Measurements from ENCODE around the gene LHX6.
A peak's percentile ranks its signal among the peaks of the same experiment; 100 is the strongest.

Gene LHX6

DNA sequence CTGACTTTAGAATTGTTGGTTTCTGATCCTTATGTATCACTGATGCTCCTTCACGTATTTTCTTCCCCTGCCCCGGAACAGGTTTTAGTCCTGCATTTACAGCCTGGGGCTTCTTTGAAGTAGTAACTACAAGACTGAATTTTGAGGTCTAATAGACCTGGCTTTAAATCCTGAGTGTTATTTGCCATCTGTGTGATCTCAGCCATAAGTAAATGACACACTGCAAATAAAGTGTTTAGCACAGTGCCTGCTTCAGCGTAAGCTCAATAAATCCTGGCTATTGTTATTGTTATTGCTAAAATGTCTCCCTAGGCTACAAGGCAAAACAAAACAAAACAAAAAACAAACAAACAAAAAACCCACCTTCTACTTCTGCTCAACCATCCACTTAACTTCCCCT, 15.6 kb upstream of the LHX6 start:
- no peak overlapping the region for H3K4me3 ChIP-seq (ENCODE audit: low read length)
- no peak for DNase-seq (ENCODE audit: low read depth, low spot score)

DNA sequence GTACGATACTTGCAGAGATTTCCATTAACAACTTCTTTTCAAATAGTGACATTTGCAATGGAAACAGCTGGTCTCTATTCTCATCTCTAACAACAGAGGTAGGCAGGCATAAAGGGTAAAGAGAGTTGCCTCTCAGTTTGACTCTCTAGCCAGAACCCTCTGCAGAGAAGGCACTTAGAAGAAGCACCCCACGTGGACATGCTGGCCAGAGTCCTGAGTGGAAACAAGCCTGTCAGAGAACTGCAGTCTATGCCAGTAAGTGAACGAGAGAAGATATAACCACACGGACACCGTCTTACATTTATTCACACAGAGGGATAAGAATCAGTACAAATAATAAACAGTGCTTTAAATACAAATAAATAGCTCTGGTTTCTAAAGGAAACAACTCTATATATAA, 11.0 kb upstream of the LHX6 start:
- H3K4me3 ChIP-seq (ENCODE audit: low read length), result no peak overlapping the region
- DNase-seq (ENCODE audit: low read depth, low spot score), result no peak

DNA sequence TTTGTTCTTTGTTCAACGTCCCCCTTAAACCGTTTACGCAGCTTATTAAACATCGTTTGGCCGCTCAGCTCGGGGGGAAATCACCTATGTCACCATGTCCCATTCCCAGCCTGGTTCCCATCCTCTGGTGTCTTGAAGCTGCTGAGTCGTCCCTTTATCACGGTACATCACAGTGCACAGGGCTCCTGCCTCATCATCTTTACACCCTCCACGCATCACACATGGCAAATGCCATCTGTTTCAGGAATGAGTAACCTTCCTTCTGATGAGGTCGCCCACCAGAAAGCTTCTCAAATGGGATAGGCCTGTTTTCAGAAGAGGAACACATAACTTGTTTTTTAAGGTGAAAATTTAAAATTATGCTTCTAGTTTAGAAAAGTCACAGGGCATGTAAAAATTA, 7.9 kb upstream of the LHX6 start:
- no peak overlapping the region for H3K4me3 ChIP-seq (ENCODE audit: low read length)
- no peak for DNase-seq (ENCODE audit: low read depth, low spot score)

DNA sequence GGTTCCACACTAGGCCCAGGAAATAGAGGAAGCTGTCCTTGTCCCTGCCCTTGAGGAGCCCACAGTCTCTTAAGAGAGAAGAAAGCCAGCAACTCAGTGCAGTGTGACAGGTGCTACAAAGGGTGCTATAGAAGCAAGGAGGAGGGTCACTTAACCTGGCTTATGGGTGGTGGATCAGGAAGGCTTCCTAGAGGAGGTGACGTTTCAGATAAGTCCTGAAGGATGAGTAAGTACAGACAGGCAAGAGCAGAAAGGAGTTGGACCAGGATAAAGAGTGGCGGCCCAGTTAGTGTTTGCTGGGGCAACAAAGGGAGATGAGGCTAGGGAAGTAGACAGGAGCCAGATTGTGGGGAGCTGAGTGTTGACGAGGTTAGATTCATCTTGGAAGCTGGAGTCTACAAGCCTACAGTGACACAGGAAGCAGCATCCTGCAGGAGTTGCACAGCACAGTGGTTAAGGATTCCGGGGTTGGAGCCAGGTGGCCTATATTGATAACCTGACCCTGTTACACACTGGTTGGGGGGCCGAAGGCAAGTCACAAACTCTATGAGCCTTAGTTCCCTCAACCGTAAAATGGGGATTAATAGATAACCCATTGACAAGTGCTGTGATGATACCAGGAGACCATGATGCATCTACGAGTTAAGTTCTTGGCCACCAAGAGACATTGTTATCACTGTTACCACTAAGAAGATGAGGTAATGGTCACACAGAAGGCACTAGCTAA, 5.4 kb upstream of the LHX6 start:
- DNase-seq (ENCODE audit: low read depth, low spot score), result no peak
- H3K4me3 ChIP-seq (ENCODE audit: low read length), result no peak overlapping the region

DNA sequence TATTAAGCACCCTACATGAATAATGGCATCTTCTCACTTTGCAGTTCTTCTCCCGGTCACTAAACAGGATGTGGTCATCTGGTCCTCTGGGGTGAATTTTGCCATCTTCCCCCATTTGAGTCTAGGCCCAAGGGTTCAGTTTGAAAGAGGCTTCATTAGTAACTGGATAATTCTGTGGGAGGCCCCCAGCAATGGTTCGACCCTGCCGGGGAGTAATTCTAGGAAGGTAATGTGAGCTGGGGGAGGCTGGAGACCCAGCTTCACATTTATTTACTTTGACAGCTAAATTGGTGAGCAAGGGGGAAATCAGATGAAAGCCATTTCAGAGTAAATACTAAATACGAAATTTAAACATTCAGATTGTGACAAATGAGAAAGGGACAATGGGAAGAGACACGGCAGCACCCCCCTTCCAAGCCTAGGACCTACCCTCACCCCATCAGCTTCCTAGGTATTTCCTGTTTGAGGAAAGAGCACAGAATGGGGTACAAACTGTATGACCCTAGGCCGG, 4.1 kb upstream of the LHX6 start:
- no peak overlapping the region for H3K4me3 ChIP-seq (ENCODE audit: low read length)
- DNase-seq (ENCODE audit: low read depth, low spot score), result no peak

DNA sequence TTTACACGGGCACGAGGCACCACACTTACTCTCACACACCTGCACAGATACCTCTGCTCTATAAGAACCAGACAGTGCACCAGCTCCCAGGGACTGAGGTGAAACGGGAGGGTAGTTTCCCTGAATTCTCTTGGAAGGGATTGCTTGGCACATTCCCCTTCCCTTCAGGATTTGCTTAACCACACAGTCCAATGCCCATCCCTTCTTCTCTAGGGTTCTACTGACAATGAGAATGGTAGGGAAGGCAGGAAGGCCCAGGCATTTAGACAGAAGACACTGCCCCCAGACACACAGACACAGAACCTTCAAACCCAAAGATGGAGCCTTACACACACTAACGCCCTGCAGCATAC, 704 bp upstream of the LHX6 start:
- no peak overlapping the region for H3K4me3 ChIP-seq (ENCODE audit: low read length)
- no peak for DNase-seq (ENCODE audit: low read depth, low spot score)

DNA sequence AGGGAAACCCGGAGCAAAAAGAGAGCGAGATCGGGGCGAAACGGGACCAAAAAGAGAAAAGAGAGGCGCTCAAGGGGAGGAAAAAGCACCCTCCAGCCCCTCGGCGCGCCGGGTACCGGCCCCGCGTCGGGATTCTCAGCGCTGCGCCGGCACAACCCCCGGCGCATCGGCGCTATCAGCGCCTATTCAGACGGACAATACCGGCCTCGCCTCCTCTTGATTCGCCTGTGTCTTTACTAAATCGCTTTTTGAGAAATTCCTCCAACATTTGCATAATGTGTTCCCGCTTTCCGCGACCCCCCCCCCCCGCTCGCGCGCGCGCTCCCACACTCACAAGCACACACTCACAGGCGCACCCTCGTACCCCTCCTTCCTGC, 578 bp downstream of the LHX6 start:
- H3K4me3 ChIP-seq (ENCODE audit: low read length), result no peak overlapping the region
- no peak for DNase-seq (ENCODE audit: low read depth, low spot score)

DNA sequence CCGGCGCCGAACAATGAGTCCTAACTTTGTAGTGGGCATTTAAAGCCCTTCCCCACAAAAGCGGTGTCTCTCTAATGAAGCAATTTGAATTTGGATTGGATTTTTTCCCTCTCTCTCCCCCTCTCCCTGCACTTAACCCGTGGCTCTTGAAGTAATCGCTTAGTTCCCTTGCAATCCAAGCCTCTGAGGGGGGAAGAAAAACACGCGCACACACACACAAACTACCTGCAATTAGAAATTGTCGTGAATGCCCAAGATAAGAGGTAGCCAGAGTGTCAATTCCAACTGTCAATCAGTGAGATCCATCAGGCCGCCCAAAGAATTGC, 1.2 kb downstream of the LHX6 start:
- H3K4me3 ChIP-seq (ENCODE audit: low read length), result no peak overlapping the region
- no peak for DNase-seq (ENCODE audit: low read depth, low spot score)

DNA sequence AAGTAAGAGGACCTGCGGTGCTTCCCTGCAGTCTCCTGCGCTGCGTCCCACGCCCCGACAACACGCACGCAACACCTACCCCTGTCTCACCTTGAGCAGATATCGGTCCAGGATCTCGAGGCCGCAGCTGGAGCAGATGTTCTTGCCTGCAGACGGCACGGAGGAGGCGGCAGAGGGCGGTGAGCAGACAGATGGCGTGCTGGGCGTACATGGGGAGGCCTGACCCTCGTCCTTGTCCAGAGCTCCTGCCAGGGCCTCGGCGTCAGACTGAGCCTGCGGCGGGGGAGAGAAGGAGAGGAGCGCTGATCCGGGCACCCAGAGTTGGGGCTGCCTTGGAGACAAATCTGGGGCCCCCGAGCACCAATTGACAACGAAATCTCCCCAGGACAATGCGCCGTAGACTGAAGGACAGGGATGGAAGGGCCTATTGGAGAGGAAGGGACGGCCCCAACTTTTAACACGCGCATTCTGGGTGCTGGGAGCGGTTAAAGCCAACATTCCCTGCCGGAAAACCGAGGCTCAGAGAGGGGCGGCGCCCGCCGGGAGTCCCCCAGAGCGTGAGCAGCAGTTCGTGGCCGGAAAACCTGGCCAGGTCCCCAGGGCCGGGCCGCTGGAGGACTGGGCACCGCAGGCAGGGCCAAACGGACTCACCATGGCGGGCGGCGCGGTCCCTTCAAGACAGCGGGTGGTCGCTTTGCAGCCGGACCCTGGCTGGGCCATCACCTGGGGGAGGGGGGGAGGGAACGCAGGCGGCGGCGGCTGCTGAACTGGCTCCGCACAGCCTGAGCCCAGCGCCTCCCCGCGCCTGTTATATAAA, 1.8 kb downstream of the LHX6 start:
- no peak for DNase-seq (ENCODE audit: low read depth, low spot score)
- no peak overlapping the region for H3K4me3 ChIP-seq (ENCODE audit: low read length)

DNA sequence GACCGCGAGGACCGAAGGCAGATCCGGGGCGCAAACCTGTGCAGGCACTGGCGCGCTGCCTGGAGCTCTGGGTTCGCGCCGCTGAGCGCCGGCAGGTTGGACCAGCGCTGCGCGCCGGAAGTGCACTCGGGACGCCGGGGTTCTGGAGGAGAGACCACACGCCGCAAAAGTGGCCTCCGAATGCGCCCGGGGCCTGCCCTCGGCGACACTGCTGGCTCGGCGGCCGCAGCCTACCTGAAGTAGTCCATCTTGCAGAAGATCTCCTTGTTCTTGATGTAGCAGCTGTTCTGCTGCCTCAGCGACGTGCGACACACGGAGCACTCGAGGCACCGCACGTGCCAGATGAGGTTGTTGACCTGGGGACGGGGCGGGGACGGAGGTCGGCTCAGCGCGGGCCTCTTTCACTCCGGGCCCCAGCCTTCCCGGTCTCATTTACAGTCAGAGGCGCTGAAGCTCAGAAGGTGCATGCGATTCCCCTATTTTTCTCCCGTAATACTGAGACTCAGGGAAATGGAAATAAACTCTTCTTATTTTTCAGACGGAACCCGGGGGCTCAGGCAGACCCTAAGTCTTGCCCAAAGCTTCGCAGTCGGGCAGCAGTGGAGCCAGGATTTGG, 2.5 kb downstream of the LHX6 start:
- no peak overlapping the region for H3K4me3 ChIP-seq (ENCODE audit: low read length)

DNA sequence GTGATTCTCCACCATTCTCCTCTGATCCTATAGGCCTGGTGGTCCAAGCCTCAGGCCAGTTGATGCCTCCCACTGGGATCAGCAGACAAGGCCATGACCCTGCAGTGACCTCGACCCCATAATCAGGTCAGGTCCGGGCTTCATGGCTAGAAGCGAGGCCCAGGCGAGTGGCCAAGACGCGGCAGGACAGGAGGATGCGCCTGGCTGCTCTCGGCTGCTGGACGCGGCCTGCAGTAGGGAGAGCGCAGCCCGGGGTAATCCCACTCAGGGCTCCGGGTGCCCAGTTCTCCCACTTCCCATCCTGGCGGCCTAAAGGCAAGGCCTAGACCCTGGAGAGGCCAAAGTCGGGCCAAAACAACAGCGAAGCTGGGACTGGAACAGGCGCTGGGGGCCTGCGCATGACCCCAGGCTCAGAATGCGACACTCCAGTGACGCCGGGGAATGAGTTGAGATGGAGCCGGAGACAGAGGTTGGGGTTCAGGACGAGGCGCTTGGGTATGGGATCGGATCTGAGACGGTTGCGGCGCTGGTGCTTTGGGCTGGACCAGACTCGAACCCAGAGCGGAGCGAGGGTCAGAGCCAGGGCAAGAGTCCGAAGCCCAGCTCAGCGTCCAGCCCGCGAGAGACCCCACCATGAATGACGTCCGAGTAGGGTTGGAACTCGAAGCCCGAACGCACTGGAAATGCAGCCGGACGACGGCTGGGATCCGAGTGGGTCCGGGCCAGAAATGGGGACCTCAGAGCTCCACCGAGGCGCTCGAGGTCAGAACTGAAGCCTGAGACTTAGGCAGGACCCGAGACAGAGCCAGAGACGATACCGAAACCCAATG, 3.2 kb downstream of the LHX6 start:
- no peak overlapping the region for H3K4me3 ChIP-seq (ENCODE audit: low read length)
- DNase-seq (ENCODE audit: low read depth, low spot score), result no peak

More for the DNA sequence above, 2.5 kb downstream of the LHX6 start:
- DNase-seq (ENCODE audit: low read depth, low spot score), result no peak

DNA sequence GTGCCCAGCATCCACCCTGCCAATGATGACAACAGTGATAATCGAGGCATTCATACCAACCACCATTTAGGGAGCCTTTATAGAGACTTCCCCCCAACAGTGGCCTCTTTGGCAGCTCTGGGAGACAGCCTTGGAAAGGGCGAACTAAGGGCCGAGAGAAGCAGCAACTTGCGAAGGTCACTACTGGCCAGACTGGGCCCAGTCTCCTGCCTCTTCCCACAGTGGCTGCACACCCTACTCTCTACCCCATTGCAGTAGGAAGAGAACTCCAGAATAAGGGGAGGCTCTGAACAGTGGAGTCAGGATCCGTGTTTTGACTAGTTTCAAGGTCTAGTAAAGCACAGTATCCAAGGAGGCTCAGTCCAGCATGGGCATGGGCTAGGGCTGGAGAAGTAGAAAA, 5.3 kb downstream of the LHX6 start:
- no peak overlapping the region for H3K4me3 ChIP-seq (ENCODE audit: low read length)
- DNase-seq (ENCODE audit: low read depth, low spot score), result no peak

DNA sequence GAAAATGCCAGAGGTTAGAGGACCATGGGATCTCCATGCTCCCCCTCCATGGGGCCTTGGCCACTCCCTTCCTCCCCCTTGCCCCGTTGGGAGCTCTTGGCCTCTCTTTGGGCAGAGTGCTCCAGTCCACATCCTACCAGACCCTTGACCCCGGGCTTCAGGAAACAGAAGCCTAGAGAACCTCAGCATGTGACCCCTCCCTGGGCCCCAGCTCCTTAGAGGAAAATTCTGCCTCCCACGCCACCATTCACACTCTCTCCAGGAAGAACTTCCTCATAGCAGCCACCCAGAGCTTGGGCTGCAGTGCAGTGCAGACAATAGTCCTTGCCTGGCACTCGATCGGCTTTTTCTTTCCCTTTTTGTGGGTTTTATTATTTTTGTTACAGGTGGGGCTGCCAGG, 6.0 kb downstream of the LHX6 start:
- no peak for DNase-seq (ENCODE audit: low read depth, low spot score)
- H3K4me3 ChIP-seq (ENCODE audit: low read length), result no peak overlapping the region

DNA sequence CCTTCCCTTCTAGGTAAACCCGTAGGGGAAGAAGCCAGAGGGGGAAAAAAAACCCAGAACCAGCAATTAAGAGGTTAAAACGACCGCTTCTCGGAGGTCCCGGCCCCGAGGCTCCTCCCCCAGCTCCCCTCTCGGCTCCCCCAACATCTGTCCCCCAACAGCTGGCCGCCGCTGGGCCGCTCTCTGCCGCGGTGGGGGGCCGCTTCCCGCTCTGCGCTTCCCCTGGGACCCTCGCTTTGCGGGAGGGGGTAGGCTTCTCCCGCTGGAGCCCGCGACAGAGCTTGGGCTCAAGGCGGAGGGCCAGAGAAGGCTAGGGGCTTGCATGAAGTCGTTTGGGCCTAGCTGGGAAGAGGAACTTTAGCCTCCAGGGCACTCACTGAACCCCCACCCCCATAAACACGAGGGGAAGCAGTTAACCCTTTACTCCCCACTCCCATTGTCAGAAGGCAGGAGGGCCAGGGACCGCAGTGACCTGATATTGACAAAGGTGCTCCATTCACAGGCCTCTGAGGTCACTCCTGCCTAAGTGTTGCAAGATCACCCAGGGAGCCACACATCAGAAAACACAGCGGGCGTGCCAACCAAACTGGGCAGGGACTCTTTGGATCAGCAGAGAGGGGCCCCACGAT, 7.5 kb downstream of the LHX6 start:
- DNase-seq (ENCODE audit: low read depth, low spot score), result no peak
- H3K4me3 ChIP-seq (ENCODE audit: low read length), result no peak overlapping the region

DNA sequence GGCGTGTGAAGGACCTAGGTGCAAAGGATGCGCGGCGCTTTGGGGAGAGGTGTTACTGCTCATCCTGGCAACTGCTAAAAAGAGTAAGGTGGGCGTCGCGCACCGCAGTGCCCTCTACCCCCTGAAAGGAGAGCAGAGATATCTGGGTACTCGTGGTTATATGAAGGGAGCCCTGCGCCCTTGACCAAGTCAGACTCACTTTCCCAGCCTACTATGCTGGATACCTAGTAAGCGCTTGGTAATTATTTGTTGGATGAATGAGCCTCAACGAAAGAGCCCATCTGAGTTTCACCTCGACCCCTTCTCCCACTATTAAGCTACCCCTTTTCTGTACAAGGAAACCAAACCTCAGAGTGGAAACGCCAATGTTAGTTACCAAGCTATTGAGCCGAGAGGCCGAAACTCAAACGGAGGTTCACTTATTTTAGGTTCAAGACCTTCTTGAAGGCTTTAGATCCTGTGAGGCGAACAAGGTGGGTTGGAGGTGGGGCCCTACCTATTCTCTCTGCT, 8.0 kb downstream of the LHX6 start:
- no peak overlapping the region for H3K4me3 ChIP-seq (ENCODE audit: low read length)
- no peak for DNase-seq (ENCODE audit: low read depth, low spot score)

DNA sequence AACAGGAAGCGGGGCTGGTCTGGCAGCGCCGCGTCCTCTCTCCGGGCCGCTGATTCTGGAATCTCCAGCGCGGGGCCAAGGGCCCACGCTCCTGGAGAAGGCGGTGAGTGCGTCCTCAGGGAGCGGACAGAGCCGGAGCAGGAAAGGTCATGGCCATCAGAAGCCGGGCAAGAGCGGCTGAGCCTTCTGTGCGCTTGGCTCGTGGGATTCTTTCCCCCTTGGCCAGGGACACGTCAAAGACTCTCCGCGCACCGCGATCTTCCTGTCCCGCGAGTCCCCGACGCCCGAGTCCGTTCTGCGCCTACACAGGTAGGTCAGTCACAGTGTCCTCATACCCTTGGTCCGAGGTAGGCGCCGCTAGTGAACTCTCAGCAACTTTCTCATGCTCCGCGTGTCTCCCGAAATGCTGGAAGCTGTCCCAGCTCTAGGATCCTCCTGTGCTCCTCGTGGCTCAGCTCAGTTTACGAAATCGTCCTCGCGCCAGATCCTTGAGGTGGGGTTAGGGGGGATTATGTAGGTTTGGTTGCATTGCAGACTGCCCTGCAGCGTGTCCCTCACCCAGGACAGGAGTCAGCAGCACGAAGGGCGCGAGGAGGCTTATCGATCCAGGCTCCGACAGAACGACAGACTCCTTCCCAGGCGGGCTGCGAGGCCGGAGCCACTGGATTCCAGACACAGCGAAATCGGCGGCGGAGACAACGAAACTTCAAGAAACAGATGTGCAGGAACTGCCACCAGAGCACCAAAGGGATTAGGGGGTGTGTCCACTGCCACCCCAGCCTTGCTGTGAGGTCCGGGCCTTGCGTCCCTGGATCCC, 8.7 kb downstream of the LHX6 start:
- no peak for DNase-seq (ENCODE audit: low read depth, low spot score)
- H3K4me3 ChIP-seq (ENCODE audit: low read length), result no peak overlapping the region

DNA sequence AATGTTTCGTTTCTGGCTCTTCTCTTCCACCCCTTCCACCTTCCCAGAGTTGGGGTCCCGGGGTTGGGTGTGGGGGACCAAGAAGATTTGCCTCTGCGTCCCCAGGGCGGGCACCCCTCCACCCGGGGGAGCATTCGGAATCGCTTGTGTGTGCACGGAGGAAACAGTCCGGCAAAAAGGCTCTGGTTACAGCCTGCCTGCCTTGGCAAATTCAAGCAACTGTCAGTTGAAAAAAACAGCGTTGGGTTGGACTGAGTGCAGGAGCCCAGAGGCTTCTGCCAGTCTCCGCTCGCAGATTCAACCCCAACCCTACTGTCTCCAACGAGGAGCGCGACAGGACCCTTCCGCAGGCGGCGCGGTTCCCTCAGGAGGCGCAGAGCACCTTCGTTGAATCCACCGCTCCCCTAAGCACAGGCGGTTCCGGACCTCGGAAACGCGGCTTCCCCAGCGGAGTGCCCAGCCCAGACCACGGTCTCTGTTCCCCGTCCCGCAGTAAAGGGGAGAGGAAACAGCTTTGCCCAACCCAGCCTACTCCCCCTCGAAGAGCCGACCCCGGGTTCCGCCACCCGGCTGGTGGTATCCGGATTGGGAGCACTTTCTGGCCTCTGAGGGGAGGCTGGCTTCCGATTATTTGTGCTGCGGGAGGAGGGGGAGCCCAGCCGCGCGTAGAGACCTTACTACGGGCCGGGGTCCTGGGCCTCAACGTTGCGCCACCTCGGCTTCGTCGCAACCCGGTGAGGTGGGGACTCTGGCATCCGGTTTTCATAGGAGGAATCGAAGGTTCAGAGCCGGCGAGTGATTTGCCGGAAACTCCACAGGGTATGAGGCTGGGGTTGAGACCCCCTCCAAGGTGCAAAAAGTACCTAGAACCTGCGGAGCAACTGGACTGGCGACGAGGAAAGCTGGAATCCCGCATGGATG, 9.6 kb downstream of the LHX6 start:
- peak overlapping the region; percentile 18; the same call in 1 of the 2 replicates for H3K4me3 ChIP-seq (ENCODE audit: low read length)
- no peak for DNase-seq (ENCODE audit: low read depth, low spot score)

Measured in Jurkat, Clone E6-1 (cell line).